ENCODE results near the gene MATK.

MATK gene

GRCh38 chr19:3773814-3774515 is 12.2 kb downstream of the MATK start:
- TF ChIP-seq MAX (IDR thresholded peaks at IDR 0.05) (no peak), ZBTB7A (IDR thresholded peaks at IDR 0.05; ENCODE audit: low read depth) (no peak; the same call in 1 of the 2 replicates), TAF1 (IDR thresholded peaks at IDR 0.05; ENCODE audit: low read depth) (no peak)

- no peak for TF ChIP-seq FOXM1 (IDR thresholded peaks at IDR 0.05; ENCODE audit: borderline replicate concordance, low read depth)
- TF ChIP-seq CEBPB (IDR thresholded peaks at IDR 0.05): no peak
- no peak for TF ChIP-seq TAF1 (IDR thresholded peaks at IDR 0.05; ENCODE audit: low read depth)
- no peak for TF ChIP-seq TCF12 (IDR thresholded peaks at IDR 0.05; ENCODE audit: low read depth)
- no peak for TF ChIP-seq NFIC (IDR thresholded peaks at IDR 0.05)
- no peak for TF ChIP-seq CREB1 (IDR thresholded peaks at IDR 0.05; ENCODE audit: low read depth)
- no peak for TF ChIP-seq TEAD4 (IDR thresholded peaks at IDR 0.05)
- TF ChIP-seq USF1 (IDR thresholded peaks at IDR 0.05): no peak
- no peak for TF ChIP-seq ZBTB7A (IDR thresholded peaks at IDR 0.05; ENCODE audit: low read depth)
- TF ChIP-seq MAX (IDR thresholded peaks at IDR 0.05): no peak
- no peak for TF ChIP-seq REST (IDR thresholded peaks at IDR 0.05; ENCODE audit: low read depth)
- no peak for TF ChIP-seq EP300 (IDR thresholded peaks at IDR 0.05; ENCODE audit: borderline replicate concordance)
- no peak for TF ChIP-seq YY1 (IDR thresholded peaks at IDR 0.05; ENCODE audit: low read depth)
- TF ChIP-seq RAD21 (IDR thresholded peaks at IDR 0.05; ENCODE audit: low read depth): no peak
- TF ChIP-seq EGR1 (IDR thresholded peaks at IDR 0.05): no peak
These were observed 14.2 kb downstream of the MATK start, which contains the start of gene RAX2 for GRCh38 chr19:3771906-3772455. Gene RAX2 (minus strand): TSS chr19:3772228. CDS start chr19:3771742, 486 bp downstream.

GRCh38 chr19:3771000-3771905 is 14.9 kb downstream of the MATK start:
- no peak for TF ChIP-seq YY1 (IDR thresholded peaks at IDR 0.05; ENCODE audit: low read depth)
- TF ChIP-seq USF1 (IDR thresholded peaks at IDR 0.05): no peak
- TF ChIP-seq TAF1 (IDR thresholded peaks at IDR 0.05; ENCODE audit: low read depth): no peak
- no peak for TF ChIP-seq EP300 (IDR thresholded peaks at IDR 0.05; ENCODE audit: borderline replicate concordance)
- no peak for TF ChIP-seq MAX (IDR thresholded peaks at IDR 0.05)
- no peak for TF ChIP-seq EGR1 (IDR thresholded peaks at IDR 0.05)
- TF ChIP-seq FOXM1 (IDR thresholded peaks at IDR 0.05; ENCODE audit: borderline replicate concordance, low read depth): no peak
- no peak for TF ChIP-seq RAD21 (IDR thresholded peaks at IDR 0.05; ENCODE audit: low read depth)
- no peak for TF ChIP-seq REST (IDR thresholded peaks at IDR 0.05; ENCODE audit: low read depth)

- TF ChIP-seq MAX (IDR thresholded peaks at IDR 0.05): no peak
- TF ChIP-seq EP300 (IDR thresholded peaks at IDR 0.05; ENCODE audit: borderline replicate concordance): no peak
- no peak for TF ChIP-seq YY1 (IDR thresholded peaks at IDR 0.05; ENCODE audit: low read depth)
These were observed 15.8 kb downstream of the MATK start for GRCh38 chr19:3770136-3770999.
